Measurements from ENCODE around the gene BPIFB3.

BPIFB3 gene

DNA sequence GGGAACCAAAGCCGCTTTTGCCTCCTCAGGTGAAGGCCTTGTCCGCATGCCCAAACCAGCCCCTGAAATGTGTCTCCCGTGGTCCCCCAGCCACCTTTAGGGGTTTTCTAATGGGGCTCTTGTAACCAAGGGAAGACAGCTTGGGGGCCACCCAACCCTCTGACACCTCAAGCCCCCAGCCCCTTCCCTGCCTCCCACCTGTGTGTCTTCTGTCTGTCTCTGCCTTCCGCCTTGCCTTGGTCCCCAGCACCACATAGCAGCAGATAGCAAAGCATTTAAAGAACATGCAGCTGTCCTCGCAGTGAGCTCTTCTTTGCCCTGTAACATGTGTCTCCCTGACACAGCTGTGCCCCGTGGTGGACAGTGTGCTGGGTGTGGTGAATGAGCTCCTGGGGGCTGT, 9.6 kb downstream of the BPIFB3 start:
- no peak for DNase-seq

DNA sequence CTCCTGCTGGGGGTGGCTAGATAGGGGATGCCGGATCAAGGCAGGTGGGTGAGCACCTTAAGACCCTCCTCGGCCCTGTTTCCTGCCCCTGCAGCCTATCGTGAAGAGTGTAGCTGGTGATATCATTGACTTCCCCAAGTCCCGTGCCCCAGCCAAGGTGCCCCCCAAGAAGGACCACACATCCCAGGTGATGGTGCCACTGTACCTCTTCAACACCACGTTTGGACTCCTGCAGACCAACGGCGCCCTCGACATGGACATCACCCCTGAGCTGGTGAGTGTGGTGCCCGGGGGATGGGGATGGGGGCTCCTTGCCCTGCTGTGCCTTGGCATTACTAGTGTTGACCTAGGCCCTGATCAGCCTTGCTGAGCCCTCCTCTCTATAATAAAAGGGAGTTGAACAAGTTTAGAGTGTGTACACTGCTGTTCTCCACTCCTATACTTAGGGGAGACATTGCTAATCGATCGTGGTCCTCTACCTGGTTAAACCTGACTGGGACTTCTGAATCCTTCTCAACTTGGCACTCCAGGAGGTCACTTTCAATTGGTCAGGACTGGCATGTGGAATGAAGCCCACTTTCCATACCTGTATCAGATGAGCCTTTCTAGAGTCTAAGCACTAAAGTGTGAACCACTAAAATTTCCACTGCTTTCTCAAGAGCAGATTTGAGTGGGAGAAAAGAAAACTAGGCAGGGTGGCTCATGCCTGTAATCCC, 11.0 kb downstream of the BPIFB3 start:
- no peak for DNase-seq

DNA sequence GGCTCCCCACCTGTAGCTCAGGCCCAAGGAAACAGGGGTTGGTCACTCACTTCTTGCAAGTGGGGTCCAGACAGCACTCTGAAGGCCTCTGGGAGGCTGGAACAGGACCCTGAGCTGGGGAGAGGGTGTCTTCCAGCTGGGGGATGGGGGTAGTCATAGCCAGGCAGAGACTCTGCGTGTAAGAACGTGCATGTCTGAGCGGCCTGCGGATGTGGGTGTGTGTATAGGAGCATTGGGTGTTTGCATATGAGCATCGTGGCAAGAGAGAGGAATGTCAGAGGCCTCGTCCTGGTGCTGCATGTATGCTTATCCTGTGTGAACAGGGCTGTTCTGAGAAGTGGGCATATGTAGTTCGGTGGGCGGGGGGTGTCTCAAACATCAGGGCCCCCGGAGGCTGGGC, 12.1 kb downstream of the BPIFB3 start:
- no peak for DNase-seq

DNA sequence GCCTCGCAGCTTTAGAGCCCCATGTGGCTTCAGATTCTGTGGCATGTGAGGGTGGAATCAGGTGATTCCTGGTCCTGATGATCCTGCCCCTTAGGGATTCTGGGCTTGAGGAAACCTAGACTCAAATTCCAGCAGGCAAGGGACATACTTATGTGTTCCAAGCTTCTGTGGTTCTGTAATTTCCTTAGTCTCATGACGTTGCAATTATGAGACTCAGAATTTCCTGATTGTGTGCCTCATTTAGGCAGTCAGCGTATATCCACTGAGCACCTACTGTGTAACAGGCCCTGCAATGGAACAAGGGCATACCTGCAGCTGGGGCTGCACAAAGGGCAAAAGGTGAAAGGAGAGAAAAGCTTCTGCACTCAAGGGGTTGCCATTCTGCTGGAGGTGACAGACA, 14.1 kb downstream of the BPIFB3 start:
- DNase-seq = no peak

DNA sequence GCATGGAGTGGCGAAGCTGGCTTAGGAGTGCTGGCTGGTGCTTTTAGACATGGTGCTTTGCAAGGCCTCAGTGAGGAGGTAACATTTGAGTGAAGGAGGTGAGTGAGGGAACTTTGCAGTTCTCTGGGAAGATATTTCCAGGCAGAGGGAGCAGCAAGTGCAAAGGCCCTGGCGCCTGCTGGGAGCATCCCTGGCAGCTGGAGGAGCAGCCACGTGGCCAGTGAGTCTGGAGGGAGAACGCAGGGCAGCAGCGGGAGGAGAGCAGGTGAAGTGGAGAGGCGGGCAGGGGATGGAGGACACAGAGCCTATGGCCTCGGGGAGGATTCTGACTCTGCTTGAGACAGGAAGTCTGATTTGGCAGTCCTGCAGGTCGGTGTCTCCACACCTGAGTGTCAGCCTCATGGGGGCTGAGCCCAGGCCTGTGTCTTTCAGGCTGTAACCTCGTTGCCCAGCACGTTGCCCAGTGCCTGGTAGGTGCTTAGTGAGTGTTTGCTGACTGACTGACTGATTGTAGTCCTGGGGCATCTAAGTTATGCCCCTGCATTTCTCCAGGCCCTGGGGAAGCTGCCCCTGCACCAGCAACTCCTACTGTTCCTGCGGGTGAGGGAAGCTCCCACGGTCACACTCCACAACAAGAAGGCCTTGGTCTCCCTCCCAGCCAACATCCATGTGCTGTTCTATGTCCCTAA, 14.7 kb downstream of the BPIFB3 start:
- DNase-seq = no peak

DNA sequence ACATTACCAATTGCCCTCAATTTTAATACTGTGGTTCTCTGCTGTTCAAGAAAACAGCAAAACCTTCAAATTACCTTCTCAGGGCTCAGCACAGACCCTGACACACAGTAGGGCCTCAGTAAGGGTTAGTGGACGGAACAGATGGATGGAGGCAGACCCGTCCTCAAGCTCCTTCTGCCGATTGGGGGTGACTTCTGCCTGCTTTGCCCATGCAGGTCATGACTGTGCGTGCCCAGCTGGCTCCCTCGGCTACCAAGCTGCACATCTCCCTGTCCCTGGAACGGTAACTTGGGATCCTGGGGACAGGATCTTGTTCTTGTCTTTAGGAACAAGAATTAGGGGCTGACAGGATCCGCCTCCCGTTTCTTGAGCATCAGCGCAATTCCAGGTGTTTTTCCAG, 16.0 kb downstream of the BPIFB3 start:
- no peak for DNase-seq

DNA sequence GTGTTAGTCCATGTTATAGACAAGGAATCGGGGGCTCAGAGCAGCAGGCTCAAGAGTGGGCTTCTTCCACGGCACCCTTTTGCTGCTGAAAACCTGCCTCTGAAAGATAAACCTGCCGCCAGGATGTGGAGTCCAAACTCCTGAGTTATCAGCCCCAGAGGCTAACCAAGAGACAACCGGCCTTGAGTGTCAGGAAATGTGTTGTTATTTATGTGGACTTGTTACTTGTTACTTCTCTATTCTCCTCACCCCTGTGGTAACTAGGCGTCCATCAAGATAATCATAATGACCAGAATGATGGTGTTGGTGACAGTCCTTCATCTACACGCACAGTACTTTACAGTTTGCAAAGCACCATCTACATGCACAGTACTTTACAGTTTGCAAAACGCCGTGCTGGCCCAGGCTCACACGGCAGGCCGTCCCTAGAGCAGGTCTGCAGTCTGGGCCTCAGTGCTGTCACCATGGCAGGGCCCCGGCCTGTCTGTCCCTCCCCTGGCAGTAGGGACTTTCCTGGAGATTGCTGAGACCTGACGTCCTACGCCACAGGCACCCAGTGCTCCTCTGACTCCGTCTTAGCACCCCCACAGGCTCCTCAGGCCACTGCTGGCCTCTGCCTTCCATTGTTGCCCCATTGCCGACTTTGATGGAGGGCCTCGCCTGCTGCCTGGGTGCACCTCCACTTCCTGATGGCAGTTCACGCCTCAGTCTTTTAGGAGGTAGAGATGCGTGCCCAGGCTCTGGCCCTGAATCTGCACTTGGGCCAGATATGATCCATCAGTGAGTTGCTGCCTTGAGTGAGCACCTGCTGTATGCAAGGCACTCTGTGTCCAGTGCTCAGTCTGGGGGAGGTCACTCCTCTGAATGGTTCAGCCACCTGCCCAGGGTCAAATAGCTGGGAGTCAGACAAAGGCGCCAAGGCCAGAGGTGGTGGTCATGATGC, 16.7 kb downstream of the BPIFB3 start:
- no peak for DNase-seq

DNA sequence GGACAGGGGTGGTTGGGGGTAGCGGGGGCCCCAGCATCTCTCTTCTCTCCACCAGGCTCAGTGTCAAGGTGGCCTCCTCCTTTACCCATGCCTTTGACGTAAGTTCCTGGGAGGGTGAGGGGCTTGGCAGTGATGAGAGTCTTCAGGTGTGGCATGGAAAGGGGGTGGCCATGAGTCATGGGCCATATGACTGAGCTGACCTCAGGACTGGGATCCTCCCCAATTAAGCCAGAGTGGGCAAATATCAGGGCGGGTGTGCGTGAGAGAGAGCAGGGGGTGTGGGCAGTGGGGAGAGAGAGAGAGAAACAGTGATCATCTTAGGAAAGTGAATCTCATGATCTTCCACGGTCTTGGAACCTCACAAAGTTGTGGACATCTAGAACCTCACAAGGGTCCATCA, 17.5 kb downstream of the BPIFB3 start:
- DNase-seq = no peak

DNA sequence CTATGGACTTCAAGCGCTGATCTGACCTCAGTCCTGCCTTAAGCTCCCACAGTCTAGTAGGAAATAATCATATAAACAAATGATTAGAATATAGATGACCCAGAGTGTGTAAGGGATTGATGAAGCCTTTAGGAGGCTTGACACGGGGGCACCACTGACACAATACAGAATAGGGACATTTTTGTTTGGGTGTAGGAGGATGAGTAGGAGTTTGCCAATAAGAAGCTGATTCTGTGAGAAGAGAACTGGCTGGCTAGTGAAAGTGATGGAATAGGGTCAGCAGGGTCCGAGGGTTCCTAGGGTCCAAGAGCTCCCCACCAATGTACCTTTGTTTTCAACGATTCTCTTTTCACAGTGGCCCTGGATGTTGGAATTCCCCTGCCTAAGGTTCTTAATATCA, 18.7 kb downstream of the BPIFB3 start:
- DNase-seq = no peak

DNA sequence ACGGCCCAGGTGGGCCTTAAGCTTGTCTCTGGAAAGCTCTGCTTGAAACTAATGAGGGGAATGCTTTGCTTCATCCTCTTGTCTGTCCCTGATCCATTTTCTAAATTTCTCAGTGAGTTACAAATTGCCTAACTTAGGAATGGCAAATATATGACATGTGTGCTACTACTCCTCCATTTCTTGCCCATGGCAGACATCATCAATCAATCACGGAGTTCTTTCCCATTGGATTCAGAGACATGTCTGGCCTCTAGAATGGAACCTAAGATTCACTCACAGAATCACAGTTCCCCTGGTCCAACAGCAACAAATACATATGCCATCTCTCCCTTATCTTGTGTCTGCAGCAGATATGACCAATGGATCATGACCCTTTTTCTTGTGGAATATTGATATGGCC, 19.1 kb downstream of the BPIFB3 start:
- DNase-seq = no peak

DNA sequence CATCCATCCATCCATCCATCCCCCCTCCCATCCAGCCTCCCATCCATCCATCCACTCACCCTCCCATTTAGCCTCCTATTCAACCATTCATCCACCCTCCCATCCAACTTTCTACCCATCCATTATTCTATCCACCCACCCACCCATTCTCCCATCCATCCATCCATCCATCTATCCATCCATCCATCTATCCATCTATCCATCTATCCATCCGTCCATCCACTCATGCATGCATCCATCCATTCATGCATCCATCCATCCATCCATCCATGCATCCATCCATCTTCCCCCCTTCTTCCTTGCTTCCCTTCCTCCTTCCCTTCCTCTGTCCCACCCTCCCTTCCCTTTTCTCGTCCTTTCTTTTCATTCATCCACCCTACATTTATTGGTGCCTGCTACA, 21.0 kb downstream of the BPIFB3 start:
- DNase-seq = no peak

DNA sequence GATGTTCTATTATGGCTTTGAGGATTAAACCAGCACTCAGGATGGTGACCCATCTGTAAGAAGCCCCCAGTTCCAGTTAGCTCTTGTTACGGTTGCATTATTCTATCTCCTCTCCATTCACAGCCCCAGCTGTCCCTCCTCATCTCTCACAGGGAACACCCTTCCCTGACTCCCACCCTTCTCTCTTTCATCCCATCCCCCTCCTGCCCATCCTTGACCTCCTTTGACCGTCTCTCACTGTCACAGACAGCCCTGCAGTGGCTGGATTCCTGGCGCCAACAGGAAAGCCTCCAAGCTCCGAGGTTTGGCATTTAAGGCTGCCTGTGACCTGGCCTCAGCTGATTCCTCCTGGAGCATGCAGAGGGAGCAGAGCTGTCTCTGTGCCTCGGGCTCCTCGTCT, 21.6 kb downstream of the BPIFB3 start:
- DNase-seq = no peak

DNA sequence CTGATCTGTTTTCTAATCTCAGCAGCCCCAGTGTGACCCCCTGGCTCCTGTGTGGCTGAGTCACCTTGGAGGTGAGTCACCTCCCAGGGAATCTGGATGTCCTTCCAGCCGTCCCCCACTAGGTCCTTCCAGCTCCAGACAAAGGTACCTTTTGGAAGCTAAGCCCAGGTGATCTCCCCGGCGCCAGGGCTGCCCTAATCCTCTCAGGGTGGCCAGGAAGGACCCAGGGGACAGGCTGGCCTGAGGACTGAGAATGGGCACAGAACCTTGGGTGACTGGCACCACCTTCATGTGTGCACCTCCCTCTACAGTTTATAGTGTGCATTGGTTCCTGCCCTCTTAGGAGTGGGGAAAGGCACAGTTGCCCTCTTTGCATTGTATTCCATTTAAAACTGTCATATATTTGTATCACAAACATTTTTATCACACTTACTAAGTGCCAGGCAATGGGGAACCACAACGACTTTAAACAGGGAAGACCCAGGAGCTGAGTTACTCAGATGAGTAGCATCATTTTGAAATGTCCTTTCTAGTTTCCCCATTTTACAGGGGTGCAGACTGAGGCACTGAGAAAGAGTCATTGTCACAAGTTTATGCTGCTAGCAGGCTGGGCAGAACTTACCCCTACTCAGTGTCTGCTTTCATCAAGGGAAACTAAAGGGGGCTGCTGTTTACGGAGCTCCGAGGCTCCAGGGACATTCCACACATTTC, 23.1 kb downstream of the BPIFB3 start:
- DNase-seq = no peak

DNA sequence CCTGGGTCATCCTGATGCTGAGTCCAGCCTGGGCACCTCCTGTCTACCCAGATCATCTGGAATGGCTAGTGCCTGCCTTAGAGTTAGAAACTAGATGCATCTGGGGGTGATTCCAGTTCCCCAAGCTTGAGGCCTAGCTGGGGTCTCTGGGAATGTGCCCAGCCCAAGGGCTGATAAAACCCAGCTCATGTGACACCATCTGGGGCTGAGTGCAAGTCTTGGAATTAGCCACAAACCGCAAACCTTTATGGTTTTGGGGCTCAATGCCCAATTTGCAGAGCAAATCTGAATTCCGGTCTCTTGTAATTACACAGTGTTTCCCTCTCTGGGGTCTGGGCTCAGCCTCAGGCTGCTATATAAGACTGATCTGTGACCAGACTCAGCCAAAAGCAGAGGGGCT, 25.6 kb downstream of the BPIFB3 start, which contains the start of gene BPIFB4:
Gene BPIFB4 (plus strand): TSS at position 385 of the 400 bp plus-strand sequence. CDS start 1,884 bp downstream, outside the sequence.
- no peak for DNase-seq

DNA sequence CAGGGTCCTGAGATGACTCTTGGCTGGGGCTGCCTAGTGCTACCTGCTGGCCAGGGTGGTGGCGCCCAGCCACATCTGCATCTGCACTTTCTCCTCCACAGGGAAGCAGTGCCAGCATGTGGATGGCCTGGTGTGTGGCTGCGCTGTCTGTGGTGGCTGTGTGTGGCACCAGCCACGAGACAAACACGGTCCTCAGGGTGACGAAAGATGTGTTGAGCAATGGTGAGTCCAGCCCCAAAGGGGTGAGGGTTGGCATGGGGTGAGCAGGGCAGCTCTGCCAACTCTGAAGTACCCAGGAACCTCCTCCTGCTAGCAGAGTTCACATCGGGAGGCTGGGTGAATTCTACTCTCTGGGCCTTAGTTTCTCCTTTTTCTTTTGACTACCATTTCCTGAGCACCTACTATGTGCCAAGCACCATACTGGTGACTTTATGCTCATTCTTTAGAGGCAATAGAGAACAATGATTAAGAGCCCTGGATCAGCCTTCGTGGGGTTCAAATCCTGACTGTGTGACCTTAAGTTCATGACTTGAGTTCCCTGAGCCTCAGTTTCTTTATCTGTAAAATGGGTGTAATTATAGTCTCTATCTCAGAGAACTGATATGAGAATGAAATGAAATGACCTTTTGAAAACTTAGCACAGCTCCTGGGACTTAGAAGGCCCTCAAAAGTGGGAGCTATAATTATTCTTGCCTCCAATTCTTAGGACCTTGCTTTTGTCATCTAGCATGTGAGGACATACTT, 27.9 kb downstream of the BPIFB3 start:
- no peak for DNase-seq

DNA sequence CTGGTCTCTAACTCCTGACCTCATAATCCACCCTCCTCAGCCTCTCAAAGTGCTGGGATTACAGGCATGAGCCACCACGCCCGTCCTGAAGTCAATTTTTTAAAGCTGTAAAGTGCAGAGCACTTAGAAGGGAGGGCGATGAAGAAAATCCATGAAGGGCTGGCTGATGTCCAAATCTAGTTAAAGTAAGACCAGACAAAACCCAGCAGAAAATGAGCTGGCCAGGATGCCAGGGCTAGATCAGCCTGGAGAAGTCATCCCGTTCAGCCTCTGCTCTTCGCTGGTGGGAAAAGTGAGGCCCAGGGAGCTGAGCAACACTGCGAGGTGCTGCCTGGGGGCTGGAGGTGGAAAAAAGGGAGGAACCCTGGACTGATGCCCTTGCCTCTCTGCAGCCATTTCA, 28.8 kb downstream of the BPIFB3 start:
- DNase-seq = no peak

DNA sequence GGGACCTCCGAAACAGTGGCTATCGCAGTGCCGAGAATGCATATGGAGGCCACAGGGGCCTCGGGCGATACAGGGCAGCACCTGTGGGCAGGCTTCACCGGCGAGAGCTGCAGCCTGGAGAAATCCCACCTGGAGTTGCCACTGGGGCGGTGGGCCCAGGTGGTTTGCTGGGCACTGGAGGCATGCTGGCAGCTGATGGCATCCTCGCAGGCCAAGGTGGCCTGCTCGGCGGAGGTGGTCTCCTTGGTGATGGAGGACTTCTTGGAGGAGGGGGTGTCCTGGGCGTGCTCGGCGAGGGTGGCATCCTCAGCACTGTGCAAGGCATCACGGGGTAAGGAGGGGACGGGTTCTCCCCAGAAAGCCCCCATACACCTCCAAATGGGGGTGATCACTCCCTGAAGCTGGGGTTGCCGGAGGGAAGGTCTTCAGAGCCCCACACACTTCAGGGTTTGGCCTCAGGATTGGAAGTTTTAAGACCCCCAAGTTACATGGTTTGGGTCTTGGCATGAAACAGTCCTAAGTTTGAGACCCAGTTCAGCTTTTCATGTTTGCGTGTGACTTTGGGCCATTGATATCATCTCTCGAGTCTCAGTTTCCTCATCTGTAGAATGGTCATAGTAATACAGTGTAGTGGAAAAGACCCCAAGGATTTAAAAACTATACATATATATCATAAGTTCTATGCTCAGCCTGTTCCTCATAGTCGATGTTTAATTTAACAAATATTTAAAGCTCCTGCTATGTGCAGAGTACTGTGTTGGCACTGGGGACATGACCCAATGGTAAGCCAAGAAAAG, 30.0 kb downstream of the BPIFB3 start:
- DNase-seq = no peak

DNA sequence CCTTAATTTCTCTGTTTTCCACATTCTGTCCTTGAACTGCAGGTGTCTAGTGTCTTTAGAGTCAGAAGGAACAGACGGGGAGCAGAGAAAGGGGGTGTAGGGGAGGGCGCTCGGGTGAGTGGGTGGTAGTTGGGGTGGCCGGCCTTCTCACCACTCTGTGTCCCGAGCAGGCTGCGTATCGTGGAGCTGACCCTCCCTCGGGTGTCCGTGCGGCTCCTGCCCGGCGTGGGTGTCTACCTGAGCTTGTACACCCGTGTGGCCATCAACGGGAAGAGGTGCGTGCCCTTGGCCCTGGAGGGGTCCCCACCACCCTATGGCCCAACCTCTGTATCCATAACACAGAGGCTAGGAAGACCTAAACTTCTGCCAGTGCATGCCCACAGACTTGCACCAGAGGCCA, 31.0 kb downstream of the BPIFB3 start:
- no peak for DNase-seq

DNA sequence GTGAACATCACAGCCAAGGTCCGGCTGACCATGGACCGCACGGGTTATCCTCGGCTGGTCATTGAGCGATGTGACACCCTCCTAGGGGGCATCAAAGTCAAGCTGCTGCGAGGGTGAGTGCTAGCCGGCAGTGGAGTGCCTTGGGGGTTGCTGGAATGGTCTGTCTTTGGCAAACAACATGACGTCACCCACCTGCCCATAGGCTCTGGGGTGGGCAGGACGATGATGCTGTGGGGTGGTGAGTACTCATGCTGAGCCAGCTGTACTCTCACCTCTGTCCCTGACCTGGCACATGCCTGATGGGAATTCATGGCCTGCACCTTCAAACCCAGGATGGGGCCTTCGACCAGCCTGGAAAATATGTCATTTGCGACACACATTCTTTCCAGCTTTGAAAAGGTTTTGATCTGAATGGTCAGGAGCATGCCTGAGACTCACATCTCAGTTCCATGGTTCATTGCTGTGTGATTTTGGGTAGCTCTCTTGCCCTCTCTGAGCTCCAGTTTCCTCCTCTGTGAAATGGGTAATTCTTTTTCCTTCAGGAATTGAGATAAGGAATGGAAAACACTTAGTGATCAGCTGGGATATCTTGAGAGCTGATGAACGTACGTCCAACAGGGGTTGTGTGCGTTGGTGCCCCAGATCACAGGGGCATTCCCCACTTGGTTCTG, 32.5 kb downstream of the BPIFB3 start:
- no peak for DNase-seq

DNA sequence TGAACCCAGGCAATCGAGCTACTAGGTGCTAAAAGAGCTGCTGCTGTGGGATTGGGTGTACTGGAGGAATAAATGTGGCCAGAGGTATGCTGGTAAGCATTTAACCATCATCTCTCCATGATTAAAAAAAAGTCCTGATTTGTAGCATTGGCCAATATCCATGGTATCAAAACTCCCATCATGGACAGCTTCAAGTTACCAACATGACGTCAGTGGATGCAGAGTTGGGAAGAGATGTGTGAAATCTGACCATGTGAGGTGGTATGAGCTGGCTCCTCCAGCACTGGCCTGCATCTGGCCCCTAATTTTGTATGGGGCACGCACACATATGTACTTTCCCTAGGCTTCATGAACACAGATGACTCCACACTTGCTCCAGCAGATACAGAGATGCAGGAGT, 37.4 kb downstream of the BPIFB3 start:
- DNase-seq = no peak

DNA sequence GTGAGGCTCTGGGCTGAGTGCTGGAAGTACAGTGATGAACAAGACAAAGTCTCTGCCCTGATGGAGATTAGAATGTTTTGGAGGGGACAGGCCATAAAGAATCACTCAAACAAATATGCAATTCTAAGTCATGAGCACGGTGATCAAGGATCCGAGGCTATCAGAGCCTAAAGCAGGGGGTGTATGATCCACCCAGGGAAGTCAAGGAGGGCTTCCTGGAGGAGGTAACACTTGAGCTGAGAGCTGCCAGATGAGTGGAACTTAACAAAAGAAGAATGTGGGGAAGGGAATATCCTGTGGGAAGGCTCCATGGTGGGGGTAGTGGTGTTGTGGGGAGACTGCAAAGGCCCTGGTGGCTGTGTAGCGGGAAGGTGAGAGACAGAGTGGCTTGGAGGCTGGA, 38.0 kb downstream of the BPIFB3 start:
- no peak for DNase-seq
